ENCODE data around the gene DSG2. TPM values are rescaled to one million over a fixed set of nuclear protein-coding genes. Genes with fewer than 3 reads are reported as not detected.

DSG2 gene
- total RNA-seq, 1 donor, result 9.0 TPM

DNA sequence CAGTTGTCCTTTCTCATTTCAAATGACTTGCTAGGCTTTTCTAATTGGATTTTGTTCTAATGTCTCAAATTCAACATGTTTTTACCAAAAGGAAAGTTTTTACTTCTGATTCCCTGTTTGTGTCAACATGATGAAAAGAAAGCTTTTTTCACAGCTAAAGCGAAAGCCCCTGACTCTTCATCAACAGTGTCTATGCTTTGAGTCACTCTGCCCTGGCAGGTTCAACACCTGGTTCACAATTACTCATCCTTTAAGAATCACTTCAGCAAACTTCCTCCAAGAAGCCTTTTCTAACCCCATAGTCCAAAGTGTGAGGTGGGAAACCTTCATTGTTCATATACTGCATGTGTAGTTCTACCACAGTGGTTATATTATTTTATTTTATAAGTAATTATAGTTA, 7.6 kb upstream of the DSG2 start:
- no peak overlapping the region for H3K4me3 ChIP-seq (ENCODE audit: insufficient read depth, low read length)

GRCh38 chr18:31490833-31491232, 7.1 kb upstream of the DSG2 start:
- H3K4me1 ChIP-seq (ENCODE audit: insufficient read depth, low read length), result no peaks in the 10 kb centered on the region
- DNase-seq (ENCODE audit: insufficient read length, low spot score, missing footprints), result no peak
- no peaks in the 10 kb centered on the region for H3K36me3 ChIP-seq (ENCODE audit: insufficient read depth, low read length)
- no peak overlapping the region for H3K4me2 ChIP-seq (ENCODE audit: insufficient read depth, low read length)
- no peak overlapping the region for H2AFZ ChIP-seq (ENCODE audit: low read length)
- no peak overlapping the region for H3K4me3 ChIP-seq (ENCODE audit: insufficient read depth, low read length)
- H3K9me3 ChIP-seq (ENCODE audit: low read depth, low read length), result no peaks in the 10 kb centered on the region
- H3K27ac ChIP-seq (ENCODE audit: low read depth, low read length), result no peak overlapping the region
- no peaks in the 10 kb centered on the region for H3K27me3 ChIP-seq (ENCODE audit: insufficient read depth, low read length)
- H3K79me2 ChIP-seq (ENCODE audit: insufficient read depth, low read length), result no peaks in the 10 kb centered on the region
- TF ChIP-seq CTCF (IDR thresholded peaks at IDR 0.05; ENCODE audit: extremely low read depth, low read depth, low read length), result no peak
- no peaks in the 10 kb centered on the region for H4K20me1 ChIP-seq (ENCODE audit: insufficient read depth, low read length)

More for the DNA sequence above, 7.6 kb upstream of the DSG2 start:
- Histone ChIP-seq H3K79me2 (ENCODE audit: insufficient read depth, low read length) (no peaks in the 10 kb centered on the region), H3K27ac (ENCODE audit: low read depth, low read length) (no peak overlapping the region), H3K36me3 (ENCODE audit: insufficient read depth, low read length) (no peaks in the 10 kb centered on the region), H3K4me1 (ENCODE audit: insufficient read depth, low read length) (no peaks in the 10 kb centered on the region), H2AFZ (ENCODE audit: low read length) (no peak overlapping the region), H3K4me2 (ENCODE audit: insufficient read depth, low read length) (no peak overlapping the region), H4K20me1 (ENCODE audit: insufficient read depth, low read length) (no peaks in the 10 kb centered on the region), H3K27me3 (ENCODE audit: insufficient read depth, low read length) (no peaks in the 10 kb centered on the region), H3K9me3 (ENCODE audit: low read depth, low read length) (no peaks in the 10 kb centered on the region)
- no peak for TF ChIP-seq CTCF (IDR thresholded peaks at IDR 0.05; ENCODE audit: extremely low read depth, low read depth, low read length)
- no peak for DNase-seq (ENCODE audit: insufficient read length, low spot score, missing footprints)

- Histone ChIP-seq H3K27ac (ENCODE audit: low read depth, low read length) (no peak overlapping the region), H3K4me2 (ENCODE audit: insufficient read depth, low read length) (no peak overlapping the region), H2AFZ (ENCODE audit: low read length) (no peak overlapping the region), H3K27me3 (ENCODE audit: insufficient read depth, low read length) (peaks cover 5% of the 10 kb centered on the region), H3K79me2 (ENCODE audit: insufficient read depth, low read length) (no peaks in the 10 kb centered on the region), H3K4me1 (ENCODE audit: insufficient read depth, low read length) (no peaks in the 10 kb centered on the region), H4K20me1 (ENCODE audit: insufficient read depth, low read length) (no peaks in the 10 kb centered on the region), H3K4me3 (ENCODE audit: insufficient read depth, low read length) (no peak overlapping the region), H3K36me3 (ENCODE audit: insufficient read depth, low read length) (no peaks in the 10 kb centered on the region), H3K9me3 (ENCODE audit: low read depth, low read length) (no peaks in the 10 kb centered on the region)
- TF ChIP-seq CTCF (IDR thresholded peaks at IDR 0.05; ENCODE audit: extremely low read depth, low read depth, low read length), result no peak
- no peak for DNase-seq (ENCODE audit: insufficient read length, low spot score, missing footprints)
Observed at GRCh38 chr18:31491586-31491985, 6.4 kb upstream of the DSG2 start.

- no peak for DNase-seq (ENCODE audit: insufficient read length, low spot score, missing footprints)
- Histone ChIP-seq H3K79me2 (ENCODE audit: insufficient read depth, low read length) (no peaks in the 10 kb centered on the region), H2AFZ (ENCODE audit: low read length) (no peak overlapping the region), H3K4me3 (ENCODE audit: insufficient read depth, low read length) (no peak overlapping the region), H3K36me3 (ENCODE audit: insufficient read depth, low read length) (no peaks in the 10 kb centered on the region), H3K4me2 (ENCODE audit: insufficient read depth, low read length) (no peak overlapping the region), H3K4me1 (ENCODE audit: insufficient read depth, low read length) (no peaks in the 10 kb centered on the region), H3K27me3 (ENCODE audit: insufficient read depth, low read length) (peaks cover 12% of the 10 kb centered on the region), H4K20me1 (ENCODE audit: insufficient read depth, low read length) (no peaks in the 10 kb centered on the region), H3K27ac (ENCODE audit: low read depth, low read length) (no peak overlapping the region), H3K9me3 (ENCODE audit: low read depth, low read length) (no peaks in the 10 kb centered on the region)
- no peak for TF ChIP-seq CTCF (IDR thresholded peaks at IDR 0.05; ENCODE audit: extremely low read depth, low read depth, low read length)
Observed at GRCh38 chr18:31492671-31493070, 5.3 kb upstream of the DSG2 start.
